CD4-positive, CD25-positive, alpha-beta regulatory T cell (primary cell): ENCODE results near the gene POLA1. TPM values are rescaled to one million over a fixed set of nuclear protein-coding genes. Genes with fewer than 3 reads are reported as not detected.
"Not testable (repeated sequence)": the region's sequence is repeated elsewhere in the genome, so short reads cannot be mapped to it uniquely, and the experiment has no call there.

Experiments
- ATAC-seq, 2 donors: fragments of 150-1000 bp; cut with Tn5 transposase; one replicate each; pipeline ENCODE4 v1.10.0; 2021; ENCODE audit warnings: low read depth in 2 of 2, moderate number of reproducible peaks in 2 of 2, moderate library complexity in 1 of 2
- DNase-seq, 3 donors: peaks; one replicate each; pipeline versions ENCODE4 v3.0.0 to v3.0.0-alpha.2; 2012 to 2022; ENCODE audit warnings: mixed read lengths in 1 of 3
- H3K27ac ChIP-seq: one replicate; pipeline ENCODE4 v1.7.0; 2013; ENCODE audit warnings: mild to moderate bottlenecking, low read length; ENCODE audit not compliant: insufficient read depth, poor library complexity, severe bottlenecking
- H3K27me3 ChIP-seq: one replicate; pipeline ENCODE4 v1.7.0; 2013; ENCODE audit warnings: low read length; ENCODE audit not compliant: control insufficient read depth, insufficient read depth
- H3K36me3 ChIP-seq: one replicate; pipeline ENCODE4 v1.7.0; 2013; ENCODE audit warnings: mild to moderate bottlenecking, low read length, moderate library complexity; ENCODE audit not compliant: control insufficient read depth, insufficient read depth
- H3K4me1 ChIP-seq: 2 replicates; pipeline ENCODE4 v1.7.0; 2013; ENCODE audit warnings: mild to moderate bottlenecking, low read length; ENCODE audit not compliant: insufficient read depth, control insufficient read depth, poor library complexity, severe bottlenecking
- H3K4me3 ChIP-seq: one replicate; pipeline ENCODE4 v1.7.0; 2013; ENCODE audit warnings: low read depth, mild to moderate bottlenecking, low read length, moderate library complexity
- H3K9me3 ChIP-seq, 2 experiments: 1 replicate in 1 of 2; 2 replicates in 1 of 2; pipeline ENCODE4 v1.7.0; 2013; ENCODE audit warnings: low read length in 2 of 2, mild to moderate bottlenecking in 1 of 2, moderate library complexity in 1 of 2; ENCODE audit not compliant: control insufficient read depth in 2 of 2
- H3K27ac Mint-ChIP-seq, 3 donors: one replicate each; pipeline ENCODE4 v1.8.0; 2020 to 2022; ENCODE audit warnings: mild to moderate bottlenecking in 3 of 3, mixed read lengths in 3 of 3, moderate library complexity in 2 of 3
- H3K27me3 Mint-ChIP-seq: one replicate; pipeline ENCODE4 v1.8.0; 2022; ENCODE audit warnings: mild to moderate bottlenecking, mixed read lengths
- H3K36me3 Mint-ChIP-seq: one replicate; pipeline ENCODE4 v1.8.0; 2020; ENCODE audit warnings: mixed read lengths
- H3K4me1 Mint-ChIP-seq, 4 donors: one replicate each; pipeline ENCODE4 v1.8.0; 2020 to 2022; ENCODE audit warnings: mixed read lengths in 4 of 4, mild to moderate bottlenecking in 1 of 4
- H3K4me3 Mint-ChIP-seq, 4 donors: one replicate each; pipeline ENCODE4 v1.8.0; 2020 to 2022; ENCODE audit warnings: mild to moderate bottlenecking in 4 of 4, mixed read lengths in 4 of 4, moderate library complexity in 3 of 4
- H3K9me3 Mint-ChIP-seq, 7 donors: one replicate each; pipeline ENCODE4 v1.8.0; 2020 to 2022; ENCODE audit warnings: mixed read lengths in 7 of 7, mild to moderate bottlenecking in 3 of 7, moderate library complexity in 2 of 7
- polyA plus RNA-seq, 4 donors: library from polyadenylated mRNA; unstranded; fragments of 300-500 nt; fragmentation: Illumina TruSeq; gene quantifications; one replicate each; pipeline ENCODE4 v1.2.3, GENCODE V29; 2021
- total RNA-seq: library from RNA; stranded (reverse); gene quantifications from one replicate; pipeline ENCODE4 v1.2.3, GENCODE V29; 2022

Gene POLA1
- total and polyA plus RNA-seq, 5 donors from 2014 or later = 3.1 to 10.2 (median 4.7) TPM

DNA sequence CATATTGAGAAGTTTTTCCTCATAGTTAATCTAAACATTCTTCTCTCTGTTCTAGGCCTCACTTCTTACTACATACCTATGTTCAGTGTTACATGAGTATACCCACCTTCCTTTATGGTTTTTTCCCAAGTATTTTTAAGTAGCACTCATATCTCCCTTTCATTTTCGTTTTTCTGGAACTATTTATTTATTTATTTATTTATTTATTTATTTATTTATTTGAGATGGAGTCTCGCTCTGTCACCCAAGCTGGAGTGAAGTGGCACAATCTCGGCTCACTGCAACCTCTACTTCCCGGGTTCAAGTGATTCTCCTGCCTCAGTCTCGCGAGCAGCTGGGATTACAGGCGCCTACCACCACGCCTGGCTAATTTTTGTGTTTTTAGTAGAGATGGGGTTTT lies 170.1 kb downstream of the POLA1 start:
- not testable (repeated sequence) for H3K9me3 ChIP-seq, H3K4me3 ChIP-seq, ATAC-seq, H3K27me3 Mint-ChIP-seq, H3K4me3 Mint-ChIP-seq, DNase-seq, H3K4me1 Mint-ChIP-seq, H3K9me3 Mint-ChIP-seq, H3K36me3 ChIP-seq, H3K27ac Mint-ChIP-seq, H3K27me3 ChIP-seq, H3K36me3 Mint-ChIP-seq, H3K27ac ChIP-seq, H3K4me1 ChIP-seq

DNA sequence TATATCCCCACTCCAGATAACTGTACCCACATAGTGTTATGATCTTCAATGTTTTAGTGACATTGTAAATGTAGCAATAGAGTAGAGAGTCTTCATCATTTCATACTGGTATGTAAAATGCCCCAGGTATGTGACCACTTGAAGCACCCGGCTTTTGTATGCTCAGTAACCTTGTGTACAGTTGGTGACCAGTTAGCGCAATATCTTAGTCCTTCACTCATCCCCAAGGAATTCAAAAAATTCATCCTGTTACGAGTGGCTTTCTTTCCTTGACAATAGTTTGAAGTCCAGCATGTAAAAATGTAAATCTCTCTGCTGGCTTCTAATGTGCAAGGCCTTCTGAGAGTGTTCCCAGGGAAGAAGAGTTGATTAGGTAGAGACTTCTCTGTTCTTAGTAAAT lies 176.4 kb downstream of the POLA1 start:
- no peaks in the 10 kb centered on the region for H3K27me3 ChIP-seq
- no peaks in the 10 kb centered on the region for H3K36me3 ChIP-seq
- Mint-ChIP-seq H3K9me3 (no peaks in the 10 kb centered on the region), H3K4me1 (peaks cover 0 to 4% (median 0%) of the 10 kb centered on the region in 4 donors), H3K27me3 (no peaks in the 10 kb centered on the region), H3K36me3 (peaks cover 4% of the 10 kb centered on the region), H3K27ac (no peak overlapping the region), H3K4me3 (no peak overlapping the region)
- no peak overlapping the region for H3K27ac ChIP-seq
- no peak for ATAC-seq
- H3K4me1 ChIP-seq = no peaks in the 10 kb centered on the region
- DNase-seq = no peak
- no peaks in the 10 kb centered on the region for H3K9me3 ChIP-seq
- H3K4me3 ChIP-seq = no peak overlapping the region

DNA sequence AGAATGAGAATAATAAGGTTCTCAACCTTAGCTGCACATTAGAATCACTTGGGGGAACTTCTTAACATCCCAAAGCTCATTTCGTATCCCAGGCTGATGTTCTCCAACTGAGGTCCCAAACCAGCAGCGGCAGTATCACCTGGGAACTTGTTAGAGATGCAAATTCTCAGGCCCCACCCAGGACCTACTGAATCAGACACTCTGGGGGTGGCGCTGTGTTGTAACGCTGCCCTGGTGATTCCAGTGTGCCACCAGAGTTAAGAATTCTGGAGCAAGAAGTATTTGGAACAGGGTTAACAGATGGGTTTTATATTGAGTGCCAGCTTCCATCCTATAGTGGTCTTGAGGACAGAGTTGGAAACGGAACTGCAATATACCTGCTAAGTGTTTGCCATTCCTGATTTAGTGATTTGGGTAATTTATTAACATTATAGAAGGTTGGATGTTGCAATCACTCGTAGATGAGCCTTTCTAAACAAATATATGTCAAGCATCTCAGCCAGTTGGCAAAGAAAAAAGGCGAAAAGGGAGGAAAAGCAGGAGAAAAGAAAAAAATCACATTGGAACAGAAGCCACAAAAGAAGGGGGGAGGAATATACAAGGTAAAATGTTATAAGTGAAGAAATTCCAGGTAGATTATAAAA lies 181.0 kb downstream of the POLA1 start:
- H3K27ac ChIP-seq = no peak overlapping the region
- H3K27me3 Mint-ChIP-seq = no peaks in the 10 kb centered on the region
- DNase-seq (no peak), ATAC-seq (no peak)
- no peaks in the 10 kb centered on the region for H3K27me3 ChIP-seq
- H3K9me3 ChIP-seq = no peaks in the 10 kb centered on the region
- peaks cover 1 to 20% (median 9%) of the 10 kb centered on the region in 4 donors for H3K4me1 Mint-ChIP-seq
- H3K4me3 ChIP-seq = no peak overlapping the region
- no peaks in the 10 kb centered on the region for H3K36me3 Mint-ChIP-seq
- no peaks in the 10 kb centered on the region for H3K9me3 Mint-ChIP-seq
- no peak overlapping the region for H3K27ac Mint-ChIP-seq
- no peaks in the 10 kb centered on the region for H3K36me3 ChIP-seq
- H3K4me3 Mint-ChIP-seq = peak overlapping the region in 1 of 4 donors; percentile 43
- H3K4me1 ChIP-seq = no peaks in the 10 kb centered on the region

DNA sequence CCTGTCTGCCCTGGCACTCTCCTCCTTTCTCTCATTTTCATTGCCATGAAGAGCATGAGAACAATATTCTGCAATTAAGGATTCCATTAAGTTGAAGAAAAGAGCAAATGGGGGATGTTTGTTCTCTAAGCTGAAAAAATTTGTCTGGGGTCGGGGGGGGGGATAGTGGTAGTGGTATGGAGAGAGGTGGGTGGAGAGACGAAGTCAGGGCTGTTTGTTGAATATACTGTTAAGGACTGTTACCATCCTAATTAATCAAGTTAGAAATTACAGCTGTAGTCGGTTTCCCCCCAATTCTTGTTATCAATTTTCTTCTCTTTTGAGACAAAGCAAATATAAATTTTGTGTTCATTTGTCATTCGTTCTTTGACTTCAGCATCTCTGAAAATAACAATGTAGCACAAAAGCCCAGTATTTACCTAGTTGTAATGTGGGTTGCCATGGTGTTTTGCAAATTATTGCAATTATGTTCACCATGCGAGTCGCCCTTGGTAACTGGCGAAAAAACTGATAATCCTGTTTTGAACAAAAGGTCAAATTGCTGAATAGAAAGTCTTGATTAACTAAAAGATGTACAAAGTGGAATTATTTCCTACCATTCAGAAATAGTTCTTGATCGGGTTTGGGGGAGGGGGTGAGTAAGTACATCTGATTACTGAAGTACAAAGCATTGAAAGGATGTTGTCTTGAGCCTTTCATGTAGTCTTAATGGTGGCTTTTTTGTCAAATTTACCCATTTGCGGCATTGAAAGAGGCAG lies 183.0 kb downstream of the POLA1 start:
- no peak overlapping the region for H3K27ac ChIP-seq
- Mint-ChIP-seq H3K36me3 (no peaks in the 10 kb centered on the region), H3K27ac (no peak overlapping the region), H3K27me3 (no peaks in the 10 kb centered on the region), H3K9me3 (no peaks in the 10 kb centered on the region), H3K4me1 (peaks cover 2 to 20% (median 9%) of the 10 kb centered on the region in 4 donors), H3K4me3 (no peak overlapping the region)
- H3K4me3 ChIP-seq = no peak overlapping the region
- no peak for ATAC-seq
- no peaks in the 10 kb centered on the region for H3K36me3 ChIP-seq
- H3K4me1 ChIP-seq = no peaks in the 10 kb centered on the region
- DNase-seq = no peak
- H3K27me3 ChIP-seq = no peaks in the 10 kb centered on the region
- H3K9me3 ChIP-seq = no peaks in the 10 kb centered on the region

DNA sequence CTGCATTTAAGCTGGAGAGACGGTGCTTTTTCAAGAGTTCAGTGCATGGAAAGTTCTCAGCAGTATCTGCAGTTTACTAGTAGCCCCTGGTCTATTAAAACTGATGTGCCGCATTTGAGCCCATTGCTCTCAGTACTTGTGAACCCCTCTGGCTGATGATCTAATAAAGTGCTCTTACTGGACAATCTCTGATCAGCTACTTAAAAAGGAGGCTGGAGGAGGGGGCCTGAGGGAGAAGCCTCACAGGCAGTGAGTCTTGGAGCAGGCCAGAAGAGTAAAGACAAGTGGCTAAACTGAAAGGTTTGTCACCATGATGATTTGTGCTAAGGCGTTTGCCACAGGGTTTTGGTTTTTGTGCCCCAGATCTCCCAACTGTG lies 183.6 kb downstream of the POLA1 start:
- Histone ChIP-seq H3K9me3 (no peaks in the 10 kb centered on the region), H3K36me3 (no peaks in the 10 kb centered on the region), H3K27me3 (no peaks in the 10 kb centered on the region), H3K4me1 (no peaks in the 10 kb centered on the region), H3K4me3 (no peak overlapping the region), H3K27ac (no peak overlapping the region)
- no peaks in the 10 kb centered on the region for H3K27me3 Mint-ChIP-seq
- H3K36me3 Mint-ChIP-seq = no peaks in the 10 kb centered on the region
- H3K4me1 Mint-ChIP-seq = peaks cover 3 to 20% (median 9%) of the 10 kb centered on the region in 4 donors
- H3K4me3 Mint-ChIP-seq = no peak overlapping the region
- ATAC-seq (no peak), DNase-seq (no peak)
- no peaks in the 10 kb centered on the region for H3K9me3 Mint-ChIP-seq
- no peak overlapping the region for H3K27ac Mint-ChIP-seq

DNA sequence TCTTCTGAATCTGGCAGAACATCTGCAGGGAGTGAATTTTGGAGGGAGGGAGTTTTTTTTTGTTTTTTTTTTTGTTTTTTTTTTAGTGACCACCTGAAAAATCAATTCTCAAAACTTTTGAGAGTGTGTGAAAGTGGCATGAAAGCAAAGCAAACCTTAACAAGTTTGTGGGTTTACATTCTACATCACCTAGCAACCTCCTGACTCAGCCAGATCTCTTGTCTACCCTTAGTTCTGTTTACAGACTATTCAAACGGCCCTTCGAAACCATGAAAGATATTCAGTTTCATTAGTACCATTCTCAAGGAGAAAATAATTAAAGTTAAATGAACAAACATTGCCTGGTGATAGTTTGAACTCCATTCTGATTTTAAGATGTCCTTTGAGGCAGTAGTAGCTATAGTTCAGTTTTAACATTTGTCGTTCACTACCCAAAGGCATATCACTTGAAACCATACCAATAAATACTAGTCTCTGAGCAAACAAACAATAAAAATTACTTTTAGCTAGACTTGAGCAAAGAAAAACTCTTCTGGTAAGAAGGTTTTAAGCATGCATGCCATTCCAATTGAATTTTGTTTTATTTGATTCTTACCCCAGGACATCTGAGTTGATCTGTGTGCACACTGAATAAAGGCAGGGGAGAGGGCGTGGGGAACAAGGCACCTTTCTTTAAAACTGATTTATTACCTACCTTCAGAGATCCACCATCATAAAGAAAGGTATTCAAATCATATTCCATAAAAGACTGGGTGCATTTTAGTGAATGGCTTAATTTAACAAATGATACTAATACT lies 184.3 kb downstream of the POLA1 start:
- Histone ChIP-seq H3K4me1 (no peaks in the 10 kb centered on the region), H3K36me3 (no peaks in the 10 kb centered on the region), H3K9me3 (no peaks in the 10 kb centered on the region), H3K27ac (no peak overlapping the region), H3K4me3 (no peak overlapping the region), H3K27me3 (no peaks in the 10 kb centered on the region)
- Mint-ChIP-seq H3K9me3 (no peaks in the 10 kb centered on the region), H3K4me1 (peaks cover 4 to 25% (median 12%) of the 10 kb centered on the region in 4 donors), H3K4me3 (no peak overlapping the region), H3K27me3 (no peaks in the 10 kb centered on the region), H3K27ac (no peak overlapping the region), H3K36me3 (no peaks in the 10 kb centered on the region)
- DNase-seq (peak in 1 of 3 donors; percentile 12), ATAC-seq (peak in 1 of 2 donors; percentile 45)

DNA sequence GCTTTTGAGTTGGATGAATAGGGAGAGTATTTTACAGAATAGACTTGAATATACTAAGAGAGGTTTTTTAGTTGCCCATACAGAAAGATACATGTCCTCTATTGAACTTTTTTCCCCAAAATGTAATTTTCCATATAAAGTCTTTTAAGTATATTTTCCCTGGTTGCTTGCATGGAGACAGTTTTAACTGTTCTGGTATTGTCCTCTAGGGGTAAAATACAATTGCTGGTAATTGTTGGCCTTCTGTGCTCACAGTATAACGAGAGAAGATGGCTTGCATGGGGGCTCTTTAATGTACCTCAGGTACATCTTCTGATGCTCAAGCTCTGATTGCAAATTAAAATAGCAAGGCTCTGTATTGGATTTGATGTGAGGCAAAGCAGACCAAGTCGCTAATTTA lies 186.0 kb downstream of the POLA1 start:
- DNase-seq (no peak), ATAC-seq (no peak)
- Histone ChIP-seq H3K4me1 (no peaks in the 10 kb centered on the region), H3K9me3 (no peaks in the 10 kb centered on the region), H3K27me3 (no peaks in the 10 kb centered on the region), H3K4me3 (no peak overlapping the region), H3K36me3 (no peaks in the 10 kb centered on the region), H3K27ac (no peak overlapping the region)
- Mint-ChIP-seq H3K4me3 (no peak overlapping the region), H3K27ac (no peak overlapping the region), H3K9me3 (no peaks in the 10 kb centered on the region), H3K36me3 (no peaks in the 10 kb centered on the region), H3K4me1 (peaks cover 0 to 29% (median 12%) of the 10 kb centered on the region in 4 donors), H3K27me3 (no peaks in the 10 kb centered on the region)
